Astrocyte of the spinal cord (primary cell): ENCODE measurements around the gene L3MBTL4.
A peak's percentile ranks its signal among the peaks of the same experiment; 100 is the strongest.

Experiments
- DNase-seq: peaks from one replicate; pipeline ENCODE4 v3.0.0; 2011; ENCODE audit warnings: low read depth, low spot score
- H3K4me3 ChIP-seq: 2 replicates; pipeline ENCODE4 v1.5.1; 2011; ENCODE audit warnings: low read depth, mild to moderate bottlenecking, low read length, moderate library complexity
- in situ Hi-C: cut with HindIII; loops from 2 replicates; pipeline ENCODE4 v1.10.0; 2017; ENCODE audit warnings: low sequenced_read_pairs
- TF ChIP-seq, protein P1 (sequence below): IDR thresholded peaks from 2 replicates; pipeline ENCODE4 v1.5.1; 2012; ENCODE audit warnings: low read depth, mild to moderate bottlenecking, low read length, inconsistent platforms

L3MBTL4 gene

DNA sequence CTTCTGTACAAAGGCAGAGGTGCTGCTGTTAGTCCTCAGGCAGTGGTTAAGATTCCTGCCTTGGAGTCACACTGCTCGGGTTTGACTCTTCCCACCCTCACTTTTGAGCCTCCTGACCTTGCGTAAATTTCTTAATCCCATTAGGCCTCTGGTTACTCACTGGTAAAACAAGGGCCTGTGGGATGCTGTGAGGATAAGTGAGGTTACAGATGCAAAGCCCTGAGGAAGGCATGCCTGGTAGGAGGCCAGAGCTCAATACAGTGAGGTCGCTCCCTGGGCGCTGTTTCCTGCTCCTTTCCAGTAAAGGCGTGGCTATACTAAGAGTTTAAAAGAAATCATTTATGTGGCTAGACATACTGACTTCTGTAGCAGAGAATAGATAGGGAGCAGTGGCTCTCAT, 391.9 kb downstream of the L3MBTL4 start:
- TF ChIP-seq, protein P1, sequence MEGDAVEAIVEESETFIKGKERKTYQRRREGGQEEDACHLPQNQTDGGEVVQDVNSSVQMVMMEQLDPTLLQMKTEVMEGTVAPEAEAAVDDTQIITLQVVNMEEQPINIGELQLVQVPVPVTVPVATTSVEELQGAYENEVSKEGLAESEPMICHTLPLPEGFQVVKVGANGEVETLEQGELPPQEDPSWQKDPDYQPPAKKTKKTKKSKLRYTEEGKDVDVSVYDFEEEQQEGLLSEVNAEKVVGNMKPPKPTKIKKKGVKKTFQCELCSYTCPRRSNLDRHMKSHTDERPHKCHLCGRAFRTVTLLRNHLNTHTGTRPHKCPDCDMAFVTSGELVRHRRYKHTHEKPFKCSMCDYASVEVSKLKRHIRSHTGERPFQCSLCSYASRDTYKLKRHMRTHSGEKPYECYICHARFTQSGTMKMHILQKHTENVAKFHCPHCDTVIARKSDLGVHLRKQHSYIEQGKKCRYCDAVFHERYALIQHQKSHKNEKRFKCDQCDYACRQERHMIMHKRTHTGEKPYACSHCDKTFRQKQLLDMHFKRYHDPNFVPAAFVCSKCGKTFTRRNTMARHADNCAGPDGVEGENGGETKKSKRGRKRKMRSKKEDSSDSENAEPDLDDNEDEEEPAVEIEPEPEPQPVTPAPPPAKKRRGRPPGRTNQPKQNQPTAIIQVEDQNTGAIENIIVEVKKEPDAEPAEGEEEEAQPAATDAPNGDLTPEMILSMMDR = no peak
- peak; percentile 82 for DNase-seq
- H3K4me3 ChIP-seq = no peak overlapping the region
- in situ Hi-C loops = no loop called here

- no peak overlapping the region for H3K4me3 ChIP-seq
- TF ChIP-seq, protein P1 = no peak
- DNase-seq = peak; percentile 61
- in situ Hi-C loops = no loop called here
Observed at GRCh38 chr18:6022074-6022444, 392.7 kb downstream of the L3MBTL4 start.

DNA sequence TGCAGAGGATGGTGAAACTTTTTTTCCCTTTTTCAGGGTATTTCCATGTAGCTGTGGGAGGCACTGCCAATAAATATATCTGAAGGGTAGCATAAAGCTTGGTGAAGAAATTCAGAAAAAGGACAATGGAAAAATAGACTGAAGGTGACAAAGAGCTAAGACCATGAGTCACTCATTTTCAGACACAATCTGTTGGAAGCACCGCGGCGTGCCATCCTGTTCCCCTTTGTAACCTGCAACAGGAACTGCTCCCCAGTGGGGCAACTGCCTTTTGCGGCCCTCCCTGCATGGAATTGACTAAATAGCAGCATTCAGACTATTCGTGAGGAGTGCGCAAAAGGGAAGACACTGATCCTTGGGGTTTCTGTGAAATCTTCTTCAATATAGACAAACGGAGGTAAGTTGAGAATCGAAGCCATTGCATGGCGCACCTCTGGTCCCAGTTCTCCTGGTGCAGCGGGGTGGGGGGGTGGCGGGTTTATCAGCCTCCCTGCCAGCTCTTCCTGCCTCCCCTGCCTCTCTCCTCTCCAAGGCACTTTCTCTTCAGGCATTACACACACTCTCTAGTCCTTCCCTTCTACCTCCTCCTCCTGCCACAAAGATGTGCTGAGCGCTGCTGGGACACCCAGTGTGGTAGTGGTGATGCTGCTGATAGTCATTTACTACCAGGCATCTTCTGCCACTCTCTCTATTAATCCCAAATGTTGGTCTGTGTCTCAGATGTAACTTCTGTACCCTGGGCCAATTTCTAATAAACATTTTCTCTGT, 393.2 kb downstream of the L3MBTL4 start:
- no peak for DNase-seq
- in situ Hi-C loops = no loop called here
- TF ChIP-seq, protein P1 = no peak
- no peak overlapping the region for H3K4me3 ChIP-seq

- TF ChIP-seq, protein P1 = no peak
- in situ Hi-C loops = no loop called here
- H3K4me3 ChIP-seq = no peak overlapping the region
- DNase-seq = no peak
Observed at GRCh38 chr18:6018671-6019070, 396.0 kb downstream of the L3MBTL4 start.

- TF ChIP-seq, protein P1 = no peak
- no peak for DNase-seq
- in situ Hi-C loops = no loop called here
- H3K4me3 ChIP-seq = no peak overlapping the region
Observed at GRCh38 chr18:6017171-6017570, 397.5 kb downstream of the L3MBTL4 start.

GRCh38 chr18:6015364-6015763, 399.3 kb downstream of the L3MBTL4 start:
- TF ChIP-seq, protein P1 = no peak
- H3K4me3 ChIP-seq = no peak overlapping the region
- no peak for DNase-seq
- in situ Hi-C loops = no loop called here
